Stimulated activated CD4-positive, alpha-beta T cell treated with anti-CD3 and anti-CD28 coated beads, Interleukin-4, amount 100 ng/mL, for 1 hour (primary cell): ENCODE results near the gene NECTIN4.
"Not testable (repeated sequence)": the region's sequence is repeated elsewhere in the genome, so short reads cannot be mapped to it uniquely, and the experiment has no call there.

ENCODE experiments used
- DNase-seq: peaks from one replicate; pipeline ENCODE4 v3.0.0-alpha.2; 2020

Gene NECTIN4

GRCh38 chr1:161048949-161049722 is 40.2 kb downstream of the NECTIN4 start:
- DNase-seq: no peak

- no peak for DNase-seq
These were observed 41.6 kb downstream of the NECTIN4 start for GRCh38 chr1:161047436-161048420.

GRCh38 chr1:161046605-161047228 is 42.6 kb downstream of the NECTIN4 start:
- DNase-seq: no peak

GRCh38 chr1:161045736-161046604 is 43.4 kb downstream of the NECTIN4 start, which contains the start of gene USF1:
TSS of gene USF1 (minus strand) at chr1:161045977. CDS start at chr1:161043275, 2,702 bp downstream.
- DNase-seq: peak; percentile 88

GRCh38 chr1:161044908-161045735 is 44.2 kb downstream of the NECTIN4 start:
- peak; percentile 43 for DNase-seq

GRCh38 chr1:161044535-161044907 is 44.8 kb downstream of the NECTIN4 start:
- no peak for DNase-seq

GRCh38 chr1:161039546-161039945 is 49.8 kb downstream of the NECTIN4 start:
- DNase-seq: no peak

- DNase-seq: no peak
These were observed 50.2 kb downstream of the NECTIN4 start for GRCh38 chr1:161039154-161039545.

GRCh38 chr1:161038523-161039153 is 50.7 kb downstream of the NECTIN4 start, which contains the start of gene TSTD1:
TSS of gene TSTD1 (minus strand) at chr1:161038964. CDS start at chr1:161038889, 75 bp downstream.
- peak; percentile 88 for DNase-seq

- DNase-seq: no peak
These were observed 51.5 kb downstream of the NECTIN4 start for GRCh38 chr1:161037661-161038522.

- no peak for DNase-seq
These were observed 55.6 kb downstream of the NECTIN4 start for GRCh38 chr1:161033751-161034150.

GRCh38 chr1:161032409-161032808 is 56.9 kb downstream of the NECTIN4 start:
- no peak for DNase-seq

- no peak for DNase-seq
These were observed 57.5 kb downstream of the NECTIN4 start for GRCh38 chr1:161031874-161032273.

GRCh38 chr1:161029466-161029865 is 59.9 kb downstream of the NECTIN4 start:
- not testable (repeated sequence) for DNase-seq

- not testable (repeated sequence) for DNase-seq
These were observed 62.4 kb downstream of the NECTIN4 start for GRCh38 chr1:161026954-161027353.

- not testable (repeated sequence) for DNase-seq
These were observed 66.9 kb downstream of the NECTIN4 start for GRCh38 chr1:161022432-161022831.

GRCh38 chr1:161021970-161022353 is 67.4 kb downstream of the NECTIN4 start:
- no peak for DNase-seq

- DNase-seq: peak; percentile 88
These were observed 68.0 kb downstream of the NECTIN4 start for GRCh38 chr1:161021165-161021969.
